Measurements from ENCODE around the gene SLC7A6. TPM values are rescaled to one million over a fixed set of nuclear protein-coding genes. Genes with fewer than 3 reads are reported as not detected.

Gene SLC7A6
- total RNA-seq, 1 donor from 2014 or later = 71.9 TPM

- H3K4me2 ChIP-seq (ENCODE audit: low read length) = no peak overlapping the region
- H3K36me3 ChIP-seq (ENCODE audit: insufficient read depth, low read length) = no peaks in the 10 kb centered on the region
- peaks cover 15% of the 10 kb centered on the region for H3K27me3 ChIP-seq (ENCODE audit: insufficient read depth, low read length)
- peaks cover 4% of the 10 kb centered on the region for H3K27me3 Mint-ChIP-seq (ENCODE audit: low read depth, unreplicated experiment)
- no peaks in the 10 kb centered on the region for H3K79me2 ChIP-seq (ENCODE audit: insufficient read depth, low read length)
- peaks cover 4% of the 10 kb centered on the region for H3K4me1 Mint-ChIP-seq (ENCODE audit: low read depth, unreplicated experiment)
- peaks cover 22% of the 10 kb centered on the region for H3K4me1 ChIP-seq (ENCODE audit: insufficient read depth, low read length)
- H3K27ac Mint-ChIP-seq (ENCODE audit: unreplicated experiment) = peak overlapping the region; percentile 60
- no peak overlapping the region for H3K4me3 ChIP-seq (ENCODE audit: insufficient read depth, low read depth, low read length)
- H3K9ac ChIP-seq (ENCODE audit: low read length) = no peak overlapping the region
- no peak overlapping the region for H3K27ac ChIP-seq (ENCODE audit: low read depth, low read length)
- H4K20me1 ChIP-seq (ENCODE audit: insufficient read depth, low read length) = peaks cover 13% of the 10 kb centered on the region
- H3K9me3 ChIP-seq (ENCODE audit: insufficient read depth, low read depth, low read length) = no peaks in the 10 kb centered on the region
- no peak for TF ChIP-seq EZH2 (IDR thresholded peaks at IDR 0.05; ENCODE audit: insufficient read depth, low read length)
- no peak for TF ChIP-seq CTCF (IDR thresholded peaks at IDR 0.05; ENCODE audit: insufficient read depth, low read depth, low read length)
- H3K4me3 Mint-ChIP-seq (ENCODE audit: unreplicated experiment) = peak overlapping the region; percentile 68
- no peak overlapping the region for H2AFZ ChIP-seq (ENCODE audit: low read depth, low read length)
- no peaks in the 10 kb centered on the region for H3K9me3 Mint-ChIP-seq (ENCODE audit: unreplicated experiment)
- peaks cover 3% of the 10 kb centered on the region for H3K36me3 Mint-ChIP-seq (ENCODE audit: low read depth, unreplicated experiment)
- FAIRE-seq (no peak), DNase-seq (ENCODE audit: low read depth) (no peak)
These were observed 29.9 kb upstream of the SLC7A6 start for GRCh38 chr16:68234188-68235107.

DNA sequence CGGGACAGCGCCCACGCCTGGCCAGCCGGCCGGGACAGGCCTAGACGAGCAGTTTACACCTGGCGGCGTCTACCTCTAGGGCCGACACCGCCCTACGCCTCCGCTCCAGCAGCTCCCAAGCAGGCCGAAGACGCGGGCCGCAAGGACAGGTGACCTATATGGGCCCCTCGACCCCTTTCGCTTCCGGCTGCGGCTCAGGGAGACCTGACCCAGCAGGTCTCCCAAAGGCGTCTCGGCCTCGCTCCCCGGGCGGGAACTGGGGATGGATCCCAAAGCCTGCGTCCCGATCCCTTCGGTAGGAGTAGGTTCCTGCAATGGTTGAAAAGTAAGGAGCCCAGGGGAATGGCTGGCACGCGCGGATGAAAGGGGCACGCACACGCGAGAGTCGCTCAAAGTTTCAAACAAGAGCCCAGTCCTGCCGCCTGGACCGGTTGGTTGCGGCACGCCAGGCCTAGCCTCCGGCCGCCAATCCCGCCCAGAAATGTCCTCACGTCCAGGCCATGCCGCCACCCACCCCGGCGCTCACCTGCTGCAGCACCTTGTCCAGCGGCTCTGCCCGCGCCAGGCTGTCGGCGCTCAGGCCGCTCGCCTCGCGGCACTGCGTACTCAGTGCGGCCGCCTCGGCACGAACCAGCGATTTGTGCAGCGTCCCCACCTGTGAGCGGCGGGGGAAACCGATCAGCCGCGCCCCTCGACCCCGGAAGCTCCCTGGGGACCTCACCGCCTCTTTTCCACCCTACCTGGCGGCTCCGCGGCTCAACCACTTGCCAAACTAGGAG lies 29.0 kb upstream of the SLC7A6 start:
- Histone ChIP-seq H3K4me2 (ENCODE audit: low read length) (peak overlapping the region; percentile 84), H3K27ac (ENCODE audit: low read depth, low read length) (no peak overlapping the region), H3K4me3 (ENCODE audit: insufficient read depth, low read depth, low read length) (no peak overlapping the region)

More for the DNA sequence above, 29.0 kb upstream of the SLC7A6 start:
- peaks cover 15% of the 10 kb centered on the region for H3K27me3 ChIP-seq (ENCODE audit: insufficient read depth, low read length)
- no peaks in the 10 kb centered on the region for H3K36me3 ChIP-seq (ENCODE audit: insufficient read depth, low read length)
- TF ChIP-seq EZH2 (IDR thresholded peaks at IDR 0.05; ENCODE audit: insufficient read depth, low read length) (peak; percentile 82), CTCF (IDR thresholded peaks at IDR 0.05; ENCODE audit: insufficient read depth, low read depth, low read length) (no peak)
- H3K4me1 ChIP-seq (ENCODE audit: insufficient read depth, low read length) = peaks cover 22% of the 10 kb centered on the region
- H3K79me2 ChIP-seq (ENCODE audit: insufficient read depth, low read length) = no peaks in the 10 kb centered on the region
- Mint-ChIP-seq H3K27me3 (ENCODE audit: low read depth, unreplicated experiment) (peaks cover 4% of the 10 kb centered on the region), H3K36me3 (ENCODE audit: low read depth, unreplicated experiment) (peaks cover 3% of the 10 kb centered on the region), H3K4me1 (ENCODE audit: low read depth, unreplicated experiment) (peaks cover 4% of the 10 kb centered on the region), H3K9me3 (ENCODE audit: unreplicated experiment) (no peaks in the 10 kb centered on the region), H3K27ac (ENCODE audit: unreplicated experiment) (no peak overlapping the region), H3K4me3 (ENCODE audit: unreplicated experiment) (peak overlapping the region; percentile 67)
- DNase-seq (ENCODE audit: low read depth) (no peak), FAIRE-seq (no peak)
- H3K9ac ChIP-seq (ENCODE audit: low read length) = no peak overlapping the region
- H3K9me3 ChIP-seq (ENCODE audit: insufficient read depth, low read depth, low read length) = no peaks in the 10 kb centered on the region
- H4K20me1 ChIP-seq (ENCODE audit: insufficient read depth, low read length) = peaks cover 5% of the 10 kb centered on the region
- H2AFZ ChIP-seq (ENCODE audit: low read depth, low read length) = no peak overlapping the region
